ENCODE measurements around the gene GSTT2B.
A peak's percentile ranks its signal among the peaks of the same experiment; 100 is the strongest.
"Not testable (repeated sequence)": the region's sequence is repeated elsewhere in the genome, so short reads cannot be mapped to it uniquely, and the experiment has no call there.

Gene GSTT2B

GRCh38 chr22:23961084-23961771 lies at the start of gene GSTT2B:
TSS of gene GSTT2B (minus strand) at chr22:23961195. CDS start at chr22:23961131, 64 bp downstream.
- not testable (repeated sequence) for DNase-seq

GRCh38 chr22:24010018-24010391 lies 49.0 kb upstream of the GSTT2B start:
- DNase-seq: no peak

- DNase-seq: no peak
Measured at GRCh38 chr22:24009227-24010017, 48.4 kb upstream of the GSTT2B start.

- DNase-seq: no peak
Measured at GRCh38 chr22:24008381-24009226, 47.6 kb upstream of the GSTT2B start.

- DNase-seq: no peak
Measured at GRCh38 chr22:24008022-24008283, 47.0 kb upstream of the GSTT2B start.

- DNase-seq: no peak
Measured at GRCh38 chr22:24007253-24008021, 46.4 kb upstream of the GSTT2B start.

- no peak for DNase-seq
Measured at GRCh38 chr22:24006914-24007214, 45.9 kb upstream of the GSTT2B start.

GRCh38 chr22:24006207-24006913 lies 45.4 kb upstream of the GSTT2B start:
- no peak for DNase-seq

GRCh38 chr22:24005201-24005600 lies 44.2 kb upstream of the GSTT2B start, which contains the start of gene GSTT4:
TSS of gene GSTT4 (minus strand) at chr22:24005453. CDS start at chr22:24005356, 97 bp downstream.
- DNase-seq: no peak

- no peak for DNase-seq
Measured at GRCh38 chr22:24003887-24004286, 42.9 kb upstream of the GSTT2B start.

GRCh38 chr22:24002851-24003250 lies 41.9 kb upstream of the GSTT2B start:
- DNase-seq: no peak

- DNase-seq: no peak
Measured at GRCh38 chr22:24002272-24002671, 41.3 kb upstream of the GSTT2B start.

GRCh38 chr22:24001314-24001713 lies 40.3 kb upstream of the GSTT2B start:
- no peak for DNase-seq

- DNase-seq: not testable (repeated sequence)
Measured at GRCh38 chr22:23999779-24000178, 38.8 kb upstream of the GSTT2B start.

- DNase-seq: no peak
Measured at GRCh38 chr22:23997092-23997491, 36.1 kb upstream of the GSTT2B start.

- DNase-seq: not testable (repeated sequence)
Measured at GRCh38 chr22:23993581-23994177, 32.7 kb upstream of the GSTT2B start.

- not testable (repeated sequence) for DNase-seq
Measured at GRCh38 chr22:23993080-23993479, 32.1 kb upstream of the GSTT2B start.

GRCh38 chr22:23989583-23990244 lies 28.7 kb upstream of the GSTT2B start:
- not testable (repeated sequence) for DNase-seq

- DNase-seq: not testable (repeated sequence)
Measured at GRCh38 chr22:23986538-23987178, 25.7 kb upstream of the GSTT2B start.

- DNase-seq: not testable (repeated sequence)
Measured at GRCh38 chr22:23986089-23986488, 25.1 kb upstream of the GSTT2B start.

- peak in 1 of 2 experiments; percentile 2 for DNase-seq
Measured at GRCh38 chr22:23984430-23984829, 23.4 kb upstream of the GSTT2B start.

Measured in SW 1271 (cell line).